Stimulated activated CD4-positive, alpha-beta T cell treated with anti-CD3 and anti-CD28 coated beads, Interleukin-4, amount 100 ng/mL, for 24 hours (primary cell): Measurements from ENCODE around the gene OR51V1.
"Not testable (repeated sequence)": the region's sequence is repeated elsewhere in the genome, so short reads cannot be mapped to it uniquely, and the experiment has no call there.

Experiments
- DNase-seq: peaks from one replicate; pipeline ENCODE4 v3.0.0-alpha.2; 2020

The OR51V1 gene

GRCh38 chr11:5161045-5161444 is 39.4 kb downstream of the OR51V1 start:
- not testable (repeated sequence) for DNase-seq

- not testable (repeated sequence) for DNase-seq
Observed at GRCh38 chr11:5160217-5160616, 40.3 kb downstream of the OR51V1 start.

GRCh38 chr11:5159806-5160205 is 40.7 kb downstream of the OR51V1 start:
- DNase-seq, result no peak

- no peak for DNase-seq
Observed at GRCh38 chr11:5154657-5155056, 45.8 kb downstream of the OR51V1 start, which contains the start of gene OR52A1. OR52A1 (minus strand) TSS chr11:5154757; CDS start chr11:5152369, 2,388 bp downstream.

- DNase-seq, result no peak
Observed at GRCh38 chr11:5153574-5154431, 46.7 kb downstream of the OR51V1 start.

GRCh38 chr11:5151713-5152153 is 48.7 kb downstream of the OR51V1 start:
- DNase-seq, result no peak
